ENCODE data around the gene EPB41L5. TPM values are rescaled to one million over a fixed set of nuclear protein-coding genes. Genes with fewer than 3 reads are reported as not detected.

The EPB41L5 gene
- total and polyA plus RNA-seq, 9 of the 15 experiments (the other 6 are each of a cell fraction or from before 2014, with no cell fraction given) = 2.3 to 14.1 (median 8.2) TPM

DNA sequence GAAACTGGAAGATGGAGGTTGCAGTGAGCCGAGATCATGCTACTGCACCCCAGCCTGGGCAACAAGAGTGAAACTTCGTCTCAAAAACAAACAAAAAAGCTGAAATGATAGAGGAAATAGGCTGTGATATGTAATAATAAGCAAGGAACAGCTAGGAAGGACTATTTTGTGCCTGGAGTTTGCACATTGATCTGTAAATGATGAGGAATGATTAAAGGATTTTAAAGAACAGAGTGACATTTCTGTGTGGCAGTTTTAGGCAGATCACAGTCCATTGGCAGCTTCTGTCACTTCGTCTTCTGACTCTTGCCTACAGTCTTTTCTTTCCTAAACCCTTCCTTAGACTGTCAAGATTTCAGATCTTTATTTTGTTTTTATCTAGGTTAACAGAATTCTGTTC, 19.4 kb downstream of the EPB41L5 start:
- DNase-seq (ENCODE audit: extremely low read depth in 1 of 4, low spot score in 3 of 4) (no peak), FAIRE-seq (no peak), ATAC-seq (no peak)
- no peaks in the 10 kb centered on the region for H3K9me3 ChIP-seq (replicated peaks; ENCODE audit: control insufficient read depth, insufficient read depth, low read depth, low read length)
- in situ Hi-C loops (cut with MboI) = no loop called here
- no peaks in the 10 kb centered on the region for H3K36me3 ChIP-seq (ENCODE audit: control insufficient read depth, insufficient read depth, low read length)
- BruUV-seq (replicated peaks) = no TSS peak
- intact Hi-C loops (cut with micrococcal nuclease) = no loop called here
- no peaks in the 10 kb centered on the region for H3K79me2 ChIP-seq (ENCODE audit: control insufficient read depth, insufficient read depth, low read length)
- no peak overlapping the region for H2AFZ ChIP-seq (ENCODE audit: low read depth, low read length)
- no peak overlapping the region for H3K27ac ChIP-seq (ENCODE audit: extremely low read depth, low read depth, low read length)
- TF ChIP-seq WHSC1 (IDR thresholded peaks at IDR 0.05; ENCODE audit: low read length) (no peak), ILF3 (IDR thresholded peaks at IDR 0.05; ENCODE audit: borderline replicate concordance) (no peak), HNRNPK (IDR thresholded peaks at IDR 0.05; ENCODE audit: low read depth, low read length, poor library complexity, severe bottlenecking) (no peak), BDP1 (IDR thresholded peaks at IDR 0.05; ENCODE audit: insufficient read depth, insufficient read length) (no peak), CBX5 (IDR thresholded peaks at IDR 0.05; ENCODE audit: borderline replicate concordance, low read depth) (no peak)
- no peak overlapping the region for H3K9ac ChIP-seq (ENCODE audit: insufficient read depth in 1 of 2, low read depth in 2 of 2, low read length in 2 of 2)
- no peaks in the 10 kb centered on the region for H3K4me1 ChIP-seq (replicated peaks in 1 of 2; ENCODE audit: control insufficient read depth in 2 of 2, insufficient read depth in 2 of 2, low read length in 2 of 2)
- H3K4me3 ChIP-seq = no peak overlapping the region
- no peaks in the 10 kb centered on the region; the same call in 1 of the 2 replicates for H4K20me1 ChIP-seq (replicated peaks; ENCODE audit: control insufficient read depth, insufficient read depth, low read length)
- no peak overlapping the region for H3K4me2 ChIP-seq (ENCODE audit: insufficient read depth, low read length)
- no peaks in the 10 kb centered on the region for H3K9me1 ChIP-seq (ENCODE audit: control insufficient read depth, insufficient read depth, low read length)
- H3K27me3 ChIP-seq (ENCODE audit: control insufficient read depth in 2 of 2, insufficient read depth in 2 of 2, low read length in 2 of 2) = no peaks in the 10 kb centered on the region
- ChIA-PET CTCF (ENCODE audit: low intra/inter-chr PET ratio) (no interaction called here), POLR2A (interaction anchor here (0.6 kb wide), 1 partner anchor 16 kb away, joined by 3 read pairs; no protein-coding TSS in a partner anchor)
- WGBS (ENCODE audit: insufficient coverage, low coverage, missing lambda C conversion rate) = 17% methylated on average over 3 of the region's 3 CpGs

DNA sequence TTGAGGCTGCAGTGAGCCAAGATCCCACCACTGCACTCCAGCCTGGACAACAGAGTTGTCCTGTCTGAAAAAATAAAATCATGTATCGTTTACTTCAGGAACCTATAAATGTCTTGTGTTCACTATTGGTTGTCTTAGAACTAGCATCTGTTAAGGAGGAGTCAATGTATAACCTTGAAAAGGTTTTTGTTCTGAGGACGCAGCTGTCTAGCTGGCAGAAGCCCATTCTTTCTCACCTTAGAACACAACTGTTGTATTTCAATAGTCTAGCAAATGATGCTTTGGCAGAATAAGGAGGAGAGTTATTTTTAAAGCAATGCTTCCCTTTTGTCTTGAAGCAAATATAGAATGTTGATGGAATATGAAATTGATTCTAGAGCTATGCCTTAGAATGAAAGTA, 21.1 kb downstream of the EPB41L5 start:
- H3K9me3 ChIP-seq (replicated peaks; ENCODE audit: control insufficient read depth, insufficient read depth, low read depth, low read length) = no peaks in the 10 kb centered on the region
- no peaks in the 10 kb centered on the region for H3K4me1 ChIP-seq (replicated peaks in 1 of 2; ENCODE audit: control insufficient read depth in 2 of 2, insufficient read depth in 2 of 2, low read length in 2 of 2)
- FAIRE-seq = no peak
- no TSS peak for BruUV-seq (replicated peaks)
- no peaks in the 10 kb centered on the region for H3K27me3 ChIP-seq (ENCODE audit: control insufficient read depth in 2 of 2, insufficient read depth in 2 of 2, low read length in 2 of 2)
- no peak overlapping the region for H2AFZ ChIP-seq (ENCODE audit: low read depth, low read length)
- no peaks in the 10 kb centered on the region for H3K36me3 ChIP-seq (ENCODE audit: control insufficient read depth, insufficient read depth, low read length)
- ATAC-seq = no peak
- no peak overlapping the region for H3K4me3 ChIP-seq
- 7% methylated on average over 2 of the region's 2 CpGs for WGBS (ENCODE audit: insufficient coverage, low coverage, missing lambda C conversion rate)
- no peaks in the 10 kb centered on the region; the same call in 1 of the 2 replicates for H4K20me1 ChIP-seq (replicated peaks; ENCODE audit: control insufficient read depth, insufficient read depth, low read length)
- DNase-seq (ENCODE audit: extremely low read depth in 1 of 4, low spot score in 3 of 4) = no peak
- intact Hi-C loops (cut with micrococcal nuclease) = no loop called here
- no peaks in the 10 kb centered on the region for H3K9me1 ChIP-seq (ENCODE audit: control insufficient read depth, insufficient read depth, low read length)
- CTCF ChIA-PET (ENCODE audit: low intra/inter-chr PET ratio) = no interaction called here
- POLR2A ChIA-PET = interaction anchor here (0.8 kb wide), 1 partner anchor 9 kb away, joined by 6 read pairs; no protein-coding TSS in a partner anchor
- H3K9ac ChIP-seq (ENCODE audit: insufficient read depth in 1 of 2, low read depth in 2 of 2, low read length in 2 of 2) = no peak overlapping the region
- no peak overlapping the region for H3K4me2 ChIP-seq (ENCODE audit: insufficient read depth, low read length)
- in situ Hi-C loops (cut with MboI) = no loop called here
- H3K79me2 ChIP-seq (ENCODE audit: control insufficient read depth, insufficient read depth, low read length) = no peaks in the 10 kb centered on the region
- H3K27ac ChIP-seq (ENCODE audit: extremely low read depth, low read depth, low read length) = no peak overlapping the region
- TF ChIP-seq KDM5B (IDR thresholded peaks at IDR 0.05; ENCODE audit: insufficient replicate concordance, low read depth, low read length) (no peak), FOXM1 (IDR thresholded peaks at IDR 0.05; ENCODE audit: low read depth) (no peak), FOXM1 (CRISPR knock-in tag; IDR thresholded peaks at IDR 0.05; ENCODE audit: low read depth) (no peak), TAF15 (IDR thresholded peaks at IDR 0.05; ENCODE audit: low read depth, low read length) (no peak), ZNF354B (CRISPR knock-in tag; IDR thresholded peaks at IDR 0.05) (no peak), ZNF174 (CRISPR knock-in tag; IDR thresholded peaks at IDR 0.05) (no peak), KDM2B (CRISPR knock-in tag; IDR thresholded peaks at IDR 0.05) (no peak)
- TF ChIP-seq, protein P1, sequence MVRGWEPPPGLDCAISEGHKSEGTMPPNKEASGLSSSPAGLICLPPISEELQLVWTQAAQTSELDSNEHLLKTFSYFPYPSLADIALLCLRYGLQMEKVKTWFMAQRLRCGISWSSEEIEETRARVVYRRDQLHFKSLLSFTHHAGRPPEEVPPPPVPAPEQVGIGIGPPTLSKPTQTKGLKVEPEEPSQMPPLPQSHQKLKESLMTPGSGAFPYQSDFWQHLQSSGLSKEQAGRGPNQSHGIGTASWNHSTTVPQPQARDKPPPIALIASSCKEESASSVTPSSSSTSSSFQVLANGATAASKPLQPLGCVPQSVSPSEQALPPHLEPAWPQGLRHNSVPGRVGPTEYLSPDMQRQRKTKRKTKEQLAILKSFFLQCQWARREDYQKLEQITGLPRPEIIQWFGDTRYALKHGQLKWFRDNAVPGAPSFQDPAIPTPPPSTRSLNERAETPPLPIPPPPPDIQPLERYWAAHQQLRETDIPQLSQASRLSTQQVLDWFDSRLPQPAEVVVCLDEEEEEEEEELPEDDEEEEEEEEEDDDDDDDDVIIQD (CRISPR knock-in tag; IDR thresholded peaks at IDR 0.05) = no peak
